Astrocyte (in vitro differentiated cells and primary cell): ENCODE measurements around the gene GPR68. TPM values are rescaled to one million over a fixed set of nuclear protein-coding genes. Genes with fewer than 3 reads are reported as not detected.

Experiments used
- DNase-seq: peaks from one replicate; pipeline ENCODE4 v3.0.0-alpha.2; 2010; ENCODE audit warnings: low read depth
- FAIRE-seq: peaks from 2 replicates; lab custom pipeline; 2011; peaks lifted over from hg19 to GRCh38; lab: Jason Lieb, UNC
- H2AFZ ChIP-seq: 2 replicates; pipeline ENCODE4 v1.6.0; 2012; ENCODE audit warnings: low read depth, low read length, inconsistent platforms
- H3K27ac ChIP-seq: 2 replicates; pipeline ENCODE4 v1.5.1; 2011; ENCODE audit warnings: low read depth, low read length, inconsistent platforms
- H3K27me3 ChIP-seq: 2 replicates; pipeline ENCODE4 v1.6.0; 2011; ENCODE audit warnings: low read length, inconsistent platforms; ENCODE audit not compliant: insufficient read depth
- H3K36me3 ChIP-seq: 2 replicates; pipeline ENCODE4 v1.5.1; 2011; ENCODE audit warnings: low read length, inconsistent platforms; ENCODE audit not compliant: insufficient read depth
- H3K4me1 ChIP-seq: 2 replicates; pipeline ENCODE4 v1.5.1; 2011; ENCODE audit warnings: low read length, inconsistent platforms; ENCODE audit not compliant: insufficient read depth
- H3K4me2 ChIP-seq: 2 replicates; pipeline ENCODE4 v1.6.0; 2012; ENCODE audit warnings: low read length, inconsistent platforms
- H3K4me3 ChIP-seq: 2 replicates; pipeline ENCODE4 v1.5.1; 2011; ENCODE audit warnings: low read depth, mild to moderate bottlenecking, low read length, inconsistent platforms; ENCODE audit not compliant: insufficient read depth
- H3K79me2 ChIP-seq: 2 replicates; pipeline ENCODE4 v1.6.0; 2012; ENCODE audit warnings: mild to moderate bottlenecking, low read length, inconsistent platforms; ENCODE audit not compliant: insufficient read depth
- H3K9ac ChIP-seq: 2 replicates; pipeline ENCODE4 v1.6.0; 2012; ENCODE audit warnings: mild to moderate bottlenecking, low read length, inconsistent platforms
- H3K9me3 ChIP-seq: 2 replicates; pipeline ENCODE4 v1.5.1; 2012; ENCODE audit warnings: low read depth, mild to moderate bottlenecking, low read length, inconsistent platforms; ENCODE audit not compliant: insufficient read depth
- H4K20me1 ChIP-seq: 2 replicates; pipeline ENCODE4 v1.6.0; 2012; ENCODE audit warnings: low read length, inconsistent platforms; ENCODE audit not compliant: insufficient read depth
- H3K27ac Mint-ChIP-seq: one replicate; pipeline ENCODE4 v1.8.0; 2021; ENCODE audit warnings: mild to moderate bottlenecking, mixed read lengths; ENCODE audit not compliant: unreplicated experiment
- H3K27me3 Mint-ChIP-seq: one replicate; pipeline ENCODE4 v1.8.0; 2021; ENCODE audit warnings: low read depth, mixed read lengths; ENCODE audit not compliant: unreplicated experiment
- H3K36me3 Mint-ChIP-seq: one replicate; pipeline ENCODE4 v1.8.0; 2021; ENCODE audit warnings: low read depth, mixed read lengths; ENCODE audit not compliant: unreplicated experiment
- H3K4me1 Mint-ChIP-seq: one replicate; pipeline ENCODE4 v1.8.0; 2021; ENCODE audit warnings: low read depth, mixed read lengths; ENCODE audit not compliant: unreplicated experiment
- H3K4me3 Mint-ChIP-seq: one replicate; pipeline ENCODE4 v1.8.0; 2021; ENCODE audit warnings: mild to moderate bottlenecking, moderate library complexity, mixed read lengths; ENCODE audit not compliant: unreplicated experiment
- H3K9me3 Mint-ChIP-seq: one replicate; pipeline ENCODE4 v1.8.0; 2021; ENCODE audit warnings: mild to moderate bottlenecking, mixed read lengths; ENCODE audit not compliant: unreplicated experiment
- CTCF ChIP-seq: IDR thresholded peaks from 2 replicates; pipeline ENCODE4 v1.5.1; 2011; ENCODE audit warnings: low read depth, mild to moderate bottlenecking, inconsistent platforms, low read length, moderate library complexity; ENCODE audit not compliant: insufficient read depth
- EZH2 ChIP-seq: IDR thresholded peaks from 2 replicates; pipeline ENCODE4 v1.6.1; 2012; ENCODE audit warnings: mild to moderate bottlenecking, low read length, inconsistent platforms; ENCODE audit not compliant: insufficient read depth
- total RNA-seq: library from RNA; stranded (reverse); gene quantifications from 2 replicates; pipeline ENCODE4 v1.2.1, GENCODE V29; 2021

Gene GPR68
- total RNA-seq, 1 donor from 2014 or later: 0.50 TPM

GRCh38 chr14:91261986-91262549 lies 17.6 kb upstream of the GPR68 start:
- H3K36me3 Mint-ChIP-seq: peaks cover 2% of the 10 kb centered on the region
- Histone ChIP-seq H3K4me3 (no peak overlapping the region), H3K36me3 (no peaks in the 10 kb centered on the region), H4K20me1 (no peaks in the 10 kb centered on the region), H3K27ac (no peak overlapping the region), H3K27me3 (peaks cover 28% of the 10 kb centered on the region), H3K4me2 (no peak overlapping the region), H3K79me2 (no peaks in the 10 kb centered on the region), H3K4me1 (no peaks in the 10 kb centered on the region), H2AFZ (no peak overlapping the region), H3K9ac (no peak overlapping the region), H3K9me3 (no peaks in the 10 kb centered on the region)
- no peak for FAIRE-seq
- H3K27ac Mint-ChIP-seq: no peak overlapping the region
- H3K4me3 Mint-ChIP-seq: no peak overlapping the region
- peaks cover 8% of the 10 kb centered on the region for H3K4me1 Mint-ChIP-seq
- TF ChIP-seq EZH2 (no peak), CTCF (no peak)
- DNase-seq: no peak
- H3K9me3 Mint-ChIP-seq: peaks cover 5% of the 10 kb centered on the region
- H3K27me3 Mint-ChIP-seq: peaks cover 39% of the 10 kb centered on the region

GRCh38 chr14:91261115-91261514 lies 16.6 kb upstream of the GPR68 start:
- H3K4me1 Mint-ChIP-seq: peaks cover 14% of the 10 kb centered on the region
- peaks cover 37% of the 10 kb centered on the region for H3K27me3 Mint-ChIP-seq

More at GRCh38 chr14:91261115-91261514, 16.6 kb upstream of the GPR68 start:
- Histone ChIP-seq H3K4me3 (no peak overlapping the region), H3K27ac (no peak overlapping the region), H4K20me1 (no peaks in the 10 kb centered on the region), H3K4me1 (no peaks in the 10 kb centered on the region), H3K9ac (no peak overlapping the region), H2AFZ (no peak overlapping the region), H3K27me3 (peaks cover 34% of the 10 kb centered on the region), H3K9me3 (no peaks in the 10 kb centered on the region), H3K79me2 (no peaks in the 10 kb centered on the region), H3K36me3 (no peaks in the 10 kb centered on the region), H3K4me2 (no peak overlapping the region)
- TF ChIP-seq EZH2 (no peak), CTCF (no peak)
- H3K9me3 Mint-ChIP-seq: peaks cover 5% of the 10 kb centered on the region
- no peak overlapping the region for H3K4me3 Mint-ChIP-seq
- FAIRE-seq: no peak
- peaks cover 2% of the 10 kb centered on the region for H3K36me3 Mint-ChIP-seq
- no peak overlapping the region for H3K27ac Mint-ChIP-seq
- no peak for DNase-seq
